Measurements from ENCODE around the gene CXADR.

The CXADR gene

DNA sequence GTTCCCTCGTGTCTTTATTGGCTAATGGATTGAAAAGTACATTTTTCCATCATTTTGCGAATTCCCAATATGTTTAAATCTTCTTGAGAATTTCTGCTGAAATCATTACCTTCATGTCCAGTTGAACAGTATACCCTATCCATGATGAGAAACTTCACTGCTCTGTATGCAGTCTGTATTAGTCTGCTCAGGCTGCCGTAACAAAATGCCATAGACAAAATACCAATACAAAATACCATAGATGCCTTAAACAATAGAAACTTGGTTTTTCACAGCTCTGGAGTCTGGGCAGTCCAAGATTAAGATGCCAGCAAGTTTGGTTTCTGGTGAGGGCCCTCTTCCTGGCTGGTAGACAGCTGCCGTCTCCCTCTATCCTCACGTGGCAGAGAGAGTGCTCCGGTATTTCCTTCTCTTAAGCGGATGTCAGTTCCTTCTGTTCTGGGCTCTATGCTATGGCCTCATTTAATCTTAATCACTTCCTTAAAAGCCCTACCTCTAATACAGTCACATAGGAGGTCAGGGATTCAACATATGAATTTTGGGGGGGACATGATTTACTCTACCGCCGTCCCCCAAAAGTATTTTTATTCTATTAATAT is 27.0 kb downstream of the CXADR start:
- no peak for DNase-seq (ENCODE audit: low spot score)
- FAIRE-seq, result no peak

DNA sequence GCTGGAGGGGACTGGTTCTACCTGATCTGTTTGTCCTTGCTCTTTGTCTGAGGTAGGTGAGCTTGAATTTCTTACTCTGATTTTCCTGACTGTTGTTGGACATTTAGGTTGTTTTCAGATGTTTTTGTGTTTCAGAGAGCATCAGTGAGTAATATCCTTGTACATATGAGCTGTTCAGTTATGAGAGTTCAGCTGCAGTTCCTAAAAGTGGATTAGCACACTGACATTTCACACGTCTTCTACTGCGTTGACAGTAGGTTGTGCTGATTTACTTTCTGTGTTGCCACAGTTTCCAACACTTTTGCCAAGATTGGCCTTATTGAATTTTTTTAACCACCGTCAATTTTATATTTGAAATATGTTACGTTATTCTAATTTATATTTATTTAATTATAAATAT is 27.7 kb downstream of the CXADR start:
- no peak for FAIRE-seq
- DNase-seq (ENCODE audit: low spot score), result no peak

DNA sequence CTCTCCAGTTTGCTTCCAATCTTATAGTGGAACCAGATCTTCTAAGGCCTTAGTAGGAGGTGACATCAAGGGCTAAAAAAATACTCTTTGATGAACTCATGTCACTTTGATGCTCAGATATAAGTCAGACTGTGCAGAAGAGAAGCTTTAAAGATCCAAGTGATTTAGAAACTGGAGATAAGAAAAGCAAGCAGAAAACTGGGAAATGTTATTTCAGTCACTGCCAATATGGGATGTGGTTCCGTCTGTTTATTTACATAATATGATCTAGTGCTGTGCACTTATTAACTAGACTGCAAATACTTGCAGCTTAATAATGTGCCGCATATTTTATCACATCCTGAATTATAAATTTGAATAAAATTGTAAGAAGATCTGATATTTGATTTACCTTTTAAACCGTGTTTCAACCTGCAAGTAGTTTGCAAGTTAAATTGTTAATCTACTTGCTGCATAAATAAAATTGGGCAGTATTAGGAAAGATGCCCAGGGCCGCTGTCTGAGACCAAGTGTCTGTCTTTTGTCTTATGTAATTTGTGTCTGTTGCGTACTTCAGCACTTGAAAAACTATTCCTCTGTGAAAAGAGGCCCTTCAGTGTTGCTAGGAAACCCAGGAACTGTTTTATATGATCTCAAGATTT is 29.6 kb downstream of the CXADR start:
- DNase-seq (ENCODE audit: low spot score) (no peak), FAIRE-seq (no peak)

DNA sequence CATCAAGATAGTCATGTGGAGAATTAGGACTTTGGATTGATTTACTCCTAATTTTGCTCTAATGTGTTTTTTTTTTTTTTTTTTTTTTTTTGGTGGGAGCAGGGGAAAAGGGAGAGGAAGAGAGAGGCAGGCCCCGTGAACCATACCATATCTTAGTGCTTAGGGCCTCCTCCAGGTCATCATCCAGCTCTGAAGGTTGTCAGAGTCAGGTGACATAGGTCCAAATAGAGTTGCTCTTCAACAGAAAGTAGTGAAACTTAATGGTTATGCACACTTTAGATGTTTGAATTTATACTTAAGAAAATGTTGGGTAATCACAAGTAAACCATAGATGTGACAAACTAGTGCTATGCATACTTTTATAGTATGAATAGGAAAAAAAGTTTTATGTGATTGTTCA is 32.2 kb downstream of the CXADR start:
- FAIRE-seq, result no peak
- no peak for DNase-seq (ENCODE audit: low spot score)

DNA sequence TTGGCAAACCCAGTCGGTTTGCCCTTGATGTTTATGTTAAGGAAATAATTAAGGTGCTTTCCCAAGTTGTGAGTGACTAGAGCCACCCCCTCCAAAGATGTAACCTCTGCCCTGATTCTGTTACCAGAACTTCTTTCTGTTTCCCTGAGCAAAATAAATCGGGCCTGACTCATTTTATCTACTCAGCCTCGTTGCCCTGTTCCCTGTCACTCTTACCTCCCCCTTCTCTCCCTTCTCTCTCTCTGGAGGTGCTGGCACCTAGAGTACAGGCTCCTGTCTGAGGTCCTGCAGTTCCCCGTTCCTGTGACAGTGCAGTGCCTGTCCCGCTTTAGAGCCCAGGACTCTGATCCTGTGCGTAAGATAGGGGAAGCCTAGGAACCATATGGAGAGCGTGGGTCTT is 35.4 kb downstream of the CXADR start:
- DNase-seq (ENCODE audit: low spot score), result no peak
- FAIRE-seq, result no peak

DNA sequence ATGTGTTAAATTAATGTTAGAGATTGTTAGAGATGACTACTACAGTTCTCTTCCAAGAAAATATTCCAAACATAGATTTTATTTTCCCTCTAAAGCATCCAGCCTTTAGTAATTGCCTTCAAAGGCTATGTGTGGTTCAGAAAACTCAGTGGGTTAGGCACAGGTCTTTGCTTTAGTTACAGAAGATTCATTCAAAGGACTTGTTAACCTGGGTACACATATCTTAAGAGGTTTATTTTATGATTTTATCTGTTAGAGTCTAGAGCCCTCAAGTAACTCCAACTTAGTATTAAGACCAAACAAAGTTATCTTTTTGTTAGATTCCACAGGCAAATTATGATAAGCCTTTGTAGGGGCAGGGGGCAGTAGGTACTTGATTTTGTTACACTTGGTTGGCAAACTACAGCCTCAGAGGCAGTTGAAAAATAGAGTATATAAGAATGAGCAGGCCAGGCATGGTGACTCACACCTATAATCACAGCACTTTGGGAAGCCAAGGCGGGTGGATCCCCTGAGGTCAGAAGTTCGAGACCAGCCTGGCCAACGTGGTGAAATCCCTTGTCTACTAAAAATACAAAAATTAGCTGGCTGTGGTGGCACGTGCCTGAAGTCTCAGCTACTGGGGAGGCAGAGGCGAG is 37.9 kb downstream of the CXADR start:
- FAIRE-seq, result no peak
- DNase-seq (ENCODE audit: low spot score), result no peak

DNA sequence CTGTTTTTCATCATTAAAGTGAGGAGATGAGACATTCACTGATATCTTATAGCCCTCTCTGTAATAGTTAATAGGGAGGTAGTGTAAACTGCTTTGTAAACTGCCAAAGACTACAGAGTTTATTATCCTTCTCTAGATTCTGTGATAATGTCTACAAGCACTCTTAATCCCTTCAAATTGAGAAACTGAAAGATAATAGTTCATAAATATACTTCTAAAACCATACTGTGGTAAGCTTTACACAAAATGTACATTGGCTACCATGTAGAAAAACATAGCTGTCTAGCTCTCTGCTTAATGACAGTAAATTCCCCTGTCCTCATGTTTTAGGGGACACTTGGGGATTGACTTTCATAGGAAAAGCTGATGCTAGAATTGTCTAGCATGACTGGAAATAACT is 39.6 kb downstream of the CXADR start:
- FAIRE-seq (no peak), DNase-seq (ENCODE audit: low spot score) (no peak)

DNA sequence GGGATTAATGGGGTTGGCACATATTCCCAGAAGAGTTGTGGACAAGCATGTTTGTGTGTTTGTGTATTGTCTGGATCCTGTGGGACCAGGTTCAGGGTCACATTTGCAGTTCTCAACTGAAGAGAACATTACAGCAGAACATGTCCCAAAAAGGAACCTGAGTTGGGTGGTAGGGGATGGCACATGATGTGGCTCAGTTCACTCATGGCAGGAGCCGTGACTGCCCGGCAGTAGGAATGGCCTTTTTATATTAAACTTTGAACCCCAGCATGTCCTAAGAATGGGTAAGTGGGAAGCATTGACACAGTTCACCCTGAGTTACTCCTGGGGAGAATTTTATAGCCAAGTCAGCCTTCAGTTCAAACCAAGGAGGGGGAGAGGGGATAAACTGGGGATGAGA is 41.3 kb downstream of the CXADR start:
- FAIRE-seq (no peak), DNase-seq (ENCODE audit: low spot score) (no peak)

DNA sequence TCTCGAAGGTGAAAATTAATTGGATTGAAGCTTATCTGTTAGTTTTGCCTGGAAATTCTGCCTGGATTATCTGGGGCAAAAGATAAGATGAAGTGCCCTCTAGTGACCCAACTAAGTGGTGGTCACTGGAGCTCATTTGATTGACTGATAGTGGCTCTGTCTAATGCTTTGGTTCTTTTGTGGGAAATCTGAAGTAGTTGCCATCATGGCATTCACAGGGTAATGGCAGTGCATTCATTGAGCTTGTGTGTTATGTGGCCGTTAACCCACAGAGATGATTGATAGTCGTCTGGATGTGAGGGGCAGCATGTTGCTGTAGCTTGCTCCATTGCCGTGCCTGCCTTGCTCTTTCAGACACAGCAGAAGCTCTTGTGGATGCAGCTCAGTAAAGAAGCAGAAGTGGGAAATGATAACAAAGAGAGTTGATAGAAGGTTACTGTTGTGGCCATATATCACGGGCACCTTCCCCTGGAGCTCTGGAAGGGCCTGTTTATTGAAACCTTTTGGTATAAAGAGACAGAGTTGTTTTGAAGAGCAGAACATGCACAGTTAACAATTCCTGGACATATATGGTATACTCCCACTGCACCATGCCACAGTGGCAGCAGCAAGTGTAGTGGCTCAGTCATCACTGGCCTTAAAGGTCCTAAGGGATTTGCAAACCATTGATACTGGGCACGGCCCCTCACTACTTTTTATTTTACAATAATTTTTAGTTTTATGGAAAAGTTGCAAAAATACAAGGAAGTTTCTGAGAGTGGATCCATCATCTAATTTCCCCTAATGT is 42.0 kb downstream of the CXADR start:
- FAIRE-seq, result no peak
- peak; percentile 13 for DNase-seq (ENCODE audit: low spot score)

DNA sequence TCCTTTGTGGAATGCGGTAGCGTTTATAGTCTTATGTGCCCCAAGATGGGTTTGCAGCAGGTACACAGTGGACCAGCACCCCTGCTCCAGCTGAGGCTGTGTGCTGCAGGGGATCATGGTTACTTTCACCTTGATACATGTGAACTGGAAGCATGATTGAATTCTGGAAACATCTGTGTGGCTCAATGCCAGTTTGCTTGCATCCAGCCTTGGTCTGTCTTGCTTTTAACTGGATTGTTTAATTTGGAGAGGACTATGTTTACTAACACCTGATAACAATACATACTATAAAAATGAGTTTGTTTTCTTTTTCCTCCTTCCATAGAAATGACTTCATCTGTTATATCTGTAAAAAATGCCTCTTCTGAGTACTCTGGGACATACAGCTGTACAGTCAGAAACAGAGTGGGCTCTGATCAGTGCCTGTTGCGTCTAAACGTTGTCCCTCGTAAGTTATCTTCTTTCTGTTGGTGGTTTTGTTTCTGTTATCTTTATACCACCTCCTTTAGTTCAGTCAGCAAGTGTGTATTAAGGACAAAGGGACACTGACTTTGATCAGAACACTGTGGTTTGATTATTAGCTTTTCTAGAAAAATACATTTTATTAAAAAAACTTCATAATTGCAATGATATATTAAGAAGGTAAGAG is 47.7 kb downstream of the CXADR start:
- FAIRE-seq (no peak), DNase-seq (ENCODE audit: low spot score) (no peak)

DNA sequence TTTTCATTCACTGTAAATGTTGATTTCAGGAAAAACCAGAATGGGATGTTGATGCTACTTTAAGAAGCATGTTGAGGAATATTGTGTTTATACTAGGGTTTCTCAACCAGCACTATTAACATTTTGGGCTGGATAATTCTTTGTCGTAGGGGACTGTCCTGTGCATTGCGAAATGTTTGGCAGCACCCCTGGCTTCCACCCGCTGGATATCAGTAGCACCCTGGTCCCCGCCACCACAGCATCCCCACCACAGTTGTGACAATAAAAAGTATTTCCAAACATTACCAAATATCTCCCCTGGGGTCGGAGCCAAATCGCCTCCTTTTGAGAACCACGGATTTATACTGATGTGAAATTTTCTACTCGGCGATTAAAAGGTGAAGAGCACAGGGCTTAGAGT is 57.9 kb downstream of the CXADR start:
- FAIRE-seq (no peak), DNase-seq (ENCODE audit: low spot score) (no peak)

DNA sequence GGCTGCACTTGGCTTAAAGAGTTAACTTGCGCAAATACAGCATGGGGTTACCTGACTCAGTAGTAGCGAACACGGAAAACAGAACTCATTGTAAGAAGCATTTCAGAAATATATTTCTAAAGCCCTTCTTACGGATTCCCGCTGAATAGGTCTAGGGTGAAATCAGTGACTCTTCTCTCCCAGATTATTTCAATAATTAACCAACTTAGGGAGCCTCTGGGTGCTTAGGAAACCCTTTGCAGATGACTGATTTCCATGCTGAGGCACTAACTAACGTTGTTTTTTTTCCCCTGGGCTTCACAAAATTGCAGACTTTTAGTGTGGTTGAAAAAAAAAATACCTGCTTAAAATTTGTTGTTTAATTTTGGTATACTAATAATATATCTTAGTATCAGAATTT is 59.6 kb downstream of the CXADR start:
- DNase-seq (ENCODE audit: low spot score), result no peak
- no peak for FAIRE-seq

DNA sequence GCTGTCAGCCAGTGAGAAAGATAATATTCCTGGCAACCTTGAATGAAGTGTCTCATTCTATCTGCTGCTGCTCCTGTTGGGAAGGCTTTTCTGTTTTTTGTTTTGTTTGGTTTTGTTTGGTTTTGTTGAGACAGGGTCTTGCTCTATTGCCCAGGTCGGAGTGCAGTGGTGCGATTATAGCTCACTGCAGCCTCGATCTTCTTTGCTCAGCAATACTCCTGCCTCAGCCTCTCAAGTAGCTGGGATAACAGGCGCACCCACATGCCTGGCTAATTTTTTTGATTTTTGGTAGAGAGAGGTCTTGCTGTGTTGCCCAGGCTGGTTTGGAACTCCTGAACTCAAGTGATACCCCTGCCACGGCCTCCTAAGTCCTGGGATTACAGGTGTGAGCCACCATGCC is 62.2 kb downstream of the CXADR start:
- DNase-seq (ENCODE audit: low spot score) (no peak), FAIRE-seq (no peak)

DNA sequence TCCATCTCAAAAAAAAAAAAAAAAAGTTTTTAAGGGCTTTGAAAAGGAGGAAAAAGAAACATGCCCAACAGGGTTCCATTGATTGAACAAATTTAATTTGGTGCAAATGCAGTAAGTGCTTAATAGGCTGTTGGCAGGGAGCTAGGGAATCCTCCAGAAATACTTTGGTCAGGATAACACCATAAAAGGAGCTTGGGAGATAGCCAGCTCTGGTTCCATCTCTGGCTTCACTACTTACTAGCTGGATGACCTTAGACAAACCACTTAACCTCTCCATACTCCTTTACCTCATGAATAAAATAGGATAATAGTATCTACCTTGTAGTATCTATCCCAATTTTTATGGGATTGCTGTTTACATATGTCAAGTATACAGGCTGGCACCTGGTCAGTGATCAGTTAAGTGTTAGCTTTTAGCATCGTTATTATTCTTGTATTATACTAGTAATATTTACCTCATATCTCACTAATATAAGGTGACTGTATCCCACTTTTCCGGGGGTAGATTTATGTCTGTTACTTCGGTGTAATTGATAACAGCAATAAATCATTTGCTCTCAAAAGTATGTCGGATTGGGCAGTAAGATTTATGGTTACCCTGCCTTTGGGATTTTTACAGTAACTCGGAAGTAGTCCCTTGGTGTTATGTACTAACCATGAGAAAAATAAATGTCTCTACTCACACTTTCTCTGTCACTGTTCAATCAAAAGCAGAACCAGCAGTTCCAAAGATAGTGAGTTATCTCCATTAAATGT is 63.4 kb downstream of the CXADR start:
- no peak for DNase-seq (ENCODE audit: low spot score)
- no peak for FAIRE-seq

DNA sequence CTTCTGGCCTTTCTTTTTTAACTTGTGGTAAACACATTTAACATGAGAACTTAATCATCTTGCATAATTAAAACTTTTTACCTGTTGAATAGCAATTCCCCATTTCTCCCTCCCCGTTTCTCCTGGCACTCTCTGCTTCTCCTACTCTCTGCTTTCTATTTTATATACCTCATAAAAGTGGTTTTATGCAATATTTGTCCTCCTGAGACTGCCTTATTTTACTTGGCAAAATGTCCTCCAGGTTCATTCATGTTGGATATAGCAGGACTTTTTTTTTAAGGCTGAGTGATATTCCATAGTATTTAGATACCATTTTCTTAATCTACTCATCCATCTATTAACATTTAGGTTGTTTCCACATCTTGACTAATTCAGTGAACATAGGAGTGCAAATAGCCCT is 64.9 kb downstream of the CXADR start:
- FAIRE-seq, result no peak
- DNase-seq (ENCODE audit: low spot score), result no peak

DNA sequence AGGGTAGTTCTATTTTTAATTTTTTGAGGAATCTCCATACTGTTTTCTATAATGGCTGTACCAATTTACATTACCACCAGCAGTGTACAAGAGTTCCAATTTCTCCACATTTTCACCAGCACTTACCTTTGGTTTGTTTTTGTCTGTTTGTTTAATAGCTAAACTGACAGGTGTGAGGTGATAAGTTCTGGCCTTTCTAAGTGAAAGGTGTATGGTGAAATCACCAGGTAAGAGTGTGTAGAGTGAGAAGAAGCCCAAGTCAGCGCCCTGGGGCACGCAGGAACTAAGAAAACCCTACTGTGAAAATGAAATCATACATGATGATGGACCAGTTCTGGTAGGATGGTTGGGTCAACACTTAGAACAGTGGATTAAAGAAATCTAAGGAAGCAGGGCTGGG is 65.3 kb downstream of the CXADR start:
- FAIRE-seq (no peak), DNase-seq (ENCODE audit: low spot score) (no peak)

DNA sequence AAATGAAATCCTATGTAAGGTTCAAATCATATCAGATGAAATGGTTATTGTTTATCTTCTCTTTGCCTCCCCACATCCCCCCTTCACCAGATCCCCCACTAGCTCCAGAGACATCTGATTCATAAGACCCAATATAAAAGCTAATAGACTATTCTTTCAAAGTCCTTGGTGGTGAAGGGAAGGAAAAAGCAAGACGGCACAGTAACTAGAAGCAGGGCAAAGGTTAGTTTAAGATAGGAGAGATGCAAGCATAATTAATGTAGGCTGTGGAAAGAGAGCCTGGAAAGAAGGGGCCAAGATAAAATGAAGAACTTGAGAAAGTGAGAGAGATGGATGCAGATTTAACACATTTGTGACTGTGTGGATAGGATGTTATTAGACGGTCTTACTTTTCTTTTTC is 66.0 kb downstream of the CXADR start:
- FAIRE-seq (no peak), DNase-seq (ENCODE audit: low spot score) (no peak)

DNA sequence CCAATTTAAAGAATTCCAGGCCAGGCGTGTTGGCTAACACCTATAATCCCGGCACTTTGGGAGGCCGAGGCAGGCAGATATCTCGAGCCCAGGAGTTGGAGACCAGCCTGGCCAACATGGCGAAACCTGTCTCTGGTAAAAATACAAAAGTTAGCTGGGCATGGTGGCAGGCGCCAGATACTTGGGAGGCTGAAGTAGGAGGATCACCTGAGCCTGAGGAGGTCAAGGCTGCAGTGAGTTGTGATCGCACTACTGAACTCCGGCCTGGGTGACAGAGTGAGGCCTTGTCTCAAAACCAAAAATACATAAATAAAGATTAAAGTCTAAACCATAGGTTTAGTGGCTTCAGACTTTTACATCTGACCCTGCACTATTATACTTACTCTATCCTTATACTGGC is 67.5 kb downstream of the CXADR start:
- DNase-seq (ENCODE audit: low spot score), result no peak
- no peak for FAIRE-seq

DNA sequence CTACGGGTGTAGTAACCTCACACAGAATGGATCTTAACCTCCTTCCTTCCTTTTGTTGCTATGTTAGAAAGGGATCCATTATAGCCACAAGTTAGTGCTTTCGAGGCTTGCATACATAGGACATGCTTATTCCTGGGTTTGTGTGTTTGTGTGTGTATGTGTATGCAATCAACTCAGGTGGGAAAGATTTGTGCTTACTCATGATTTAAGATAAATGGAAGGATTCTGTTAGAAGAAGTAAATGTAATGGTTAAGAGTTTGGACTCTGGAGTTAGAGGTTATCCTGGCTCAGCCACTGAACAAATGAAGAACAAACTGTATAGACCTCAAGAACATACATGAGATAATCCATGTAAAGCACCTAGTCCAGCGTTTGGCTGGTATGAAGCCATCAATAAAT is 71.1 kb downstream of the CXADR start:
- peak; percentile 27 for FAIRE-seq

DNA sequence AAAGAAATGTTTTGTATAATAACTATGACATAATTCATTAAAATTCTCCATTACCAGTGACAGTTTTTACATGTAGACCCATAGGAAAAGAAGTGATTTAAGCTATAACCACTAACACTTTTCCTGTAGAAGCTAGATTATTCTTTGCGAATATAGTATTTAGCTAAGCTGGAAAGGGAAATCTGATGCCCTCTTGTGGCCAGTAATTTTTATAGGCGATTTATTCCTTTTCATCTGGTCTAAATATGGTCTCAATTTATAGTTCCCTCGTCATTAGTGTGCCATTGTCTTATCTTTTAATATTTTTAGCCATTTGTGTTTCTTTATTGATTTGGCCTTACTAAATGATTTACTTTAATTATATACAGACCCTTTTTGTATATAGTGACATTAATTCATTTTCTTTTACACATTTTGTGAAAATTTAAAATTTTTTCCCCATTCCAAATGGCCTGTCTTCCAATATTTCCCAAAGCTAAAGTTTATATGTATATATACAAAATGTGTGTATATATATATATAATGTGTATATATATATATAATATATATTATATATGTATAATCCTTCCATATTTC is 73.1 kb downstream of the CXADR start:
- FAIRE-seq (no peak), DNase-seq (ENCODE audit: low spot score) (peak; percentile 18)

More for the DNA sequence above, 71.1 kb downstream of the CXADR start:
- no peak for DNase-seq (ENCODE audit: low spot score)

DNA sequence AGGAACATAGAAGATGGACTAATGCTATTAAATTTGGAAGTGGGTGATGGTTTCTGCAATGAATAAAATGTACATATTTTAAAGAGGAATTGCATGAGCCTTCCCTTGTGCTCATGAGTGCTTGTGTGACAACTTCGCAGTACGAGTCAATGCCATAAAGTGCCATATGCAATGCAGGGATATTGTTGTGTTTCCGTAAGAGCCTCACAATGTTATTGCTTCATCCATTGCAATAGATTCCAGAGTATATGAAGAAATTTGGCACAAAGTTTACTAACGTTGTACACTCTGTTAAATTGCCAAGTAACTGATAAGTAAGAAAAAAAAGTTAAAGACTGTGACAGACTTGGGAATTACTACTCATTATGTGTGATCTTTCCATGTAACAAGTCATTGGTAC is 77.6 kb downstream of the CXADR start:
- FAIRE-seq (peak; percentile 63), DNase-seq (ENCODE audit: low spot score) (no peak)
